B cell (primary cell): ENCODE results near the gene APOL3. TPM values are rescaled to one million over a fixed set of nuclear protein-coding genes. Genes with fewer than 3 reads are reported as not detected.
"Not testable (repeated sequence)": the region's sequence is repeated elsewhere in the genome, so short reads cannot be mapped to it uniquely, and the experiment has no call there.

Experiments used
- ATAC-seq: fragments of 200-7000 bp; cut with Tn5 transposase; one replicate; pipeline ENCODE4 v1.10.0; 2021; ENCODE audit warnings: low read depth, mild to moderate bottlenecking, moderate number of reproducible peaks, moderate library complexity
- CTCF ChIA-PET: fragments of 350-600 bp; sonication (Branson Sonifier 250); formaldehyde crosslinking; loops from one replicate; lab custom pipeline; 2021; ENCODE audit warnings: antibody characterized with exemption, inconsistent platforms; lab: Charles Lee
- POLR2A ChIA-PET: fragments of 350-600 bp; sonication (Branson Sonifier 250); formaldehyde crosslinking; loops from one replicate; lab custom pipeline; 2021; ENCODE audit warnings: antibody characterized with exemption; lab: Charles Lee
- DNase-seq: peaks from one replicate; pipeline ENCODE4 v3.0.0; 2013
- H2AFZ ChIP-seq: 2 replicates; pipeline ENCODE4 v1.6.1; 2012; ENCODE audit warnings: mild to moderate bottlenecking, low read depth, low read length; ENCODE audit not compliant: insufficient read depth, poor library complexity, severe bottlenecking
- H3K27ac ChIP-seq, 2 donors: 1 replicate in 1 of 2; 2 replicates in 1 of 2; pipeline ENCODE4 v1.5.1; 2012 to 2013; ENCODE audit warnings: low read length in 2 of 2, mild to moderate bottlenecking in 2 of 2, moderate library complexity in 1 of 2
- H3K27me3 ChIP-seq, 4 experiments: fragments of 200-600 bp in 1 of 4; sonication (generic) in 1 of 4; replicated peaks in 1 of 4; 1 replicate in 2 of 4; 2 replicates in 2 of 4; pipeline versions ENCODE4 v1.6.1 to v1.7.0; 2013 to 2016; ENCODE audit warnings: low read length in 3 of 4, mild to moderate bottlenecking in 2 of 4, mixed read lengths in 1 of 4, moderate library complexity in 1 of 4; ENCODE audit not compliant: insufficient read depth in 4 of 4, control insufficient read depth in 3 of 4; ENCODE audit errors: control extremely low read depth in 1 of 4
- H3K36me3 ChIP-seq, 2 experiments: replicated peaks in 1 of 2; 1 replicate in 1 of 2; 2 replicates in 1 of 2; pipeline versions ENCODE4 v1.6.1 to v1.7.1; 2013; ENCODE audit warnings: low read length in 1 of 2; ENCODE audit not compliant: insufficient read depth in 2 of 2, control insufficient read depth in 1 of 2; ENCODE audit errors: control extremely low read depth in 1 of 2, extremely low read depth in 1 of 2
- H3K4me1 ChIP-seq, 2 donors: fragments of 200-600 bp in 1 of 2; sonication (generic) in 1 of 2; 1 replicate in 1 of 2; 2 replicates in 1 of 2; pipeline versions ENCODE4 v1.5.1 to v1.6.1; 2013 to 2017; ENCODE audit warnings: low read length in 2 of 2; ENCODE audit not compliant: control insufficient read depth in 2 of 2, insufficient read depth in 2 of 2
- H3K4me2 ChIP-seq: replicated peaks from 2 replicates; pipeline ENCODE3; 2012; ENCODE audit warnings: mild to moderate bottlenecking, low read depth, low read length; ENCODE audit not compliant: poor library complexity, severe bottlenecking
- H3K4me3 ChIP-seq, 5 experiments: fragments of 200-600 bp in 1 of 5; sonication (generic) in 1 of 5; 1 replicate in 3 of 5; 2 replicates in 2 of 5; pipeline versions ENCODE4 v1.5.1 to v1.7.0; 2011 to 2016; ENCODE audit warnings: low read length in 4 of 5, mild to moderate bottlenecking in 4 of 5, low read depth in 2 of 5, control low read depth in 1 of 5, moderate library complexity in 1 of 5; ENCODE audit not compliant: insufficient read depth in 1 of 5; ENCODE audit errors: control extremely low read depth in 1 of 5, extremely low read depth in 1 of 5
- H3K79me2 ChIP-seq: fragments of 200-600 bp; sonication (generic); one replicate; pipeline ENCODE4 v1.6.0; 2016; ENCODE audit warnings: low read length; ENCODE audit not compliant: control insufficient read depth, insufficient read depth
- H3K9ac ChIP-seq: fragments of 200-600 bp; sonication (generic); 2 replicates; pipeline ENCODE4 v1.6.1; 2017; ENCODE audit warnings: mild to moderate bottlenecking, low read length, moderate library complexity
- H3K9me3 ChIP-seq, 3 donors: one replicate each; pipeline versions ENCODE4 v1.6.1 to v1.7.1; 2013; ENCODE audit warnings: low read length in 2 of 3; ENCODE audit not compliant: control insufficient read depth in 2 of 3, insufficient read depth in 1 of 3; ENCODE audit errors: control extremely low read depth in 1 of 3
- H4K20me1 ChIP-seq: 2 replicates; pipeline ENCODE4 v1.6.0; 2012; ENCODE audit warnings: mild to moderate bottlenecking, low read length; ENCODE audit not compliant: insufficient read depth, control insufficient read depth, poor library complexity, severe bottlenecking
- H3K27ac Mint-ChIP-seq: one replicate; pipeline ENCODE4 v1.8.0; 2021; ENCODE audit warnings: mixed read lengths
- H3K27me3 Mint-ChIP-seq: one replicate; pipeline ENCODE4 v1.8.0; 2021; ENCODE audit warnings: mixed read lengths
- H3K4me1 Mint-ChIP-seq: one replicate; pipeline ENCODE4 v1.8.0; 2021; ENCODE audit warnings: mixed read lengths
- H3K4me3 Mint-ChIP-seq: one replicate; pipeline ENCODE4 v1.8.0; 2021; ENCODE audit warnings: mixed read lengths
- H3K9me3 Mint-ChIP-seq: one replicate; pipeline ENCODE4 v1.8.0; 2022; ENCODE audit warnings: mixed read lengths; ENCODE audit not compliant: insufficient read depth
- EZH2 ChIP-seq: IDR thresholded peaks from 2 replicates; pipeline ENCODE4 v1.6.1; 2012; ENCODE audit warnings: borderline replicate concordance, low read depth, mild to moderate bottlenecking, moderate library complexity, low read length; ENCODE audit not compliant: insufficient read depth, poor library complexity, severe bottlenecking
- WGBS: methylation state at CpG from one replicate; pipeline ENCODE4 v1.1.5; 2013; ENCODE audit warnings: missing lambda C conversion rate; ENCODE audit not compliant: insufficient coverage; 5-methylcytosine and 5-hydroxymethylcytosine counted together
- intact Hi-C: fragments of 100-400 bp; cut with micrococcal nuclease; formaldehyde crosslinking; loops from one replicate; pipeline ENCODE4 v1.10.0; 2022
- polyA plus RNA-seq: library from polyadenylated mRNA; depleted of rRNA; stranded (reverse); fragments of >200 nt; gene quantifications from 2 replicates; pipeline ENCODE4 v1.2.3, GENCODE V29; 2012
- total RNA-seq, 2 donors: library from RNA; stranded (reverse); fragments of 120-200 nt in 1 of 2; gene quantifications; 1 replicate in 1 of 2; 2 replicates in 1 of 2; pipeline versions ENCODE4 v1.2.3 to v1.2.4, GENCODE V29; 2013 to 2022
- TF ChIP-seq, protein P1 (sequence below): fragments of 200-600 bp; IDR thresholded peaks from one replicate; pipeline ENCODE4 v1.8.0; 2022; ENCODE audit warnings: antibody characterized with exemption, mild to moderate bottlenecking

The APOL3 gene
- total and polyA plus RNA-seq, 2 donors (not counting 1 experiment from before 2014, with no cell fraction given): 55.0 to 97.2 TPM

DNA sequence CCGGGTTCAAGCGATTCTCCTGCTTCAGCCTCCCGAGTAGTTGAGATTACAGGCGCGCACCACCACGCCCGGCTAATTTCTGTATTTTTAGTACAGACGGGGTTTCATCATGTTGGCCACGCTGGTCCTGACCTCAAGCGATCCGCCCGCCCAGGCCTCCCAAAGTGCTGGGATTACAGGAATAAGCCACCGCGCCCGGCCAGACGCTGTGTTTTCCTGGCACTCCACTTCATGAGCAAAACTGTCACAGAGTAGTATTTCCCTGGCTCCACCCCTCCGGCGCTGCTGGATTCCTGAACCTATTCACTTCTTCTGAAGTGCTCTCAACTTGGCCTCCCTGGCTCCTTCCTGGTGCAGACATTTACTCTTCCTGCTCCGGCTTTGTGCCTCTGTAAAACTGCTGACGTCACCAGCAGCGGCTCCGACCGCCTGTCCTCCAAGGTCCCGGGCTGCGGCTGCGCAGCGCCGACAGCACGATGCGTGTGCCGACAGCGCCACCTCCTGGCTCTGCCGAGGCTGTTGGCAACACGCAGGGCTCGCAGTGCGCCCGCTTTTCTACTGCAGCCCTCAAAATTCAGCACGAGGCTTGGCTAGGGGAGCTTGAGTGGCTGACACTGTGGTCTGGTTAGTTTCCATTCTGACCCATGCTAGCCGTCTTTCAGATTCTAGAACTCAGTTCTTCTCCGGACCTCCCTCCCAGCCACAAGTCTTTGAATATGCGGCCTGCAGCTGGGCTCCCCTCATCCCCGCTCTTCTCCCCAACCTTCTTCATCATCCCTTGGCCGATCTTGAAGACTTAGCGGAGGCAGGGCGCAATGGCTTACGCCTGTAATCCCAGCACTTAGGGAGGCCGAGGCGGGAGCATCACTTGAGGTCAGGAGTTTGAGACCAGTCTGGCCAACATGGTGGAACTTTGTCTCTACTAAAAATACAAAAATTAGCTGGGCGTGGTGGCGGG, 36.6 kb downstream of the APOL3 start:
- peaks cover 9% of the 10 kb centered on the region for H3K27me3 Mint-ChIP-seq
- peak overlapping the region; percentile 88 for H3K4me3 Mint-ChIP-seq
- Histone ChIP-seq H3K27ac (peak overlapping the region in 1 of 2 donors; percentile 14), H3K4me3 (peak overlapping the region; percentile 15 to 55 (median 44)), H3K9me3 (no peaks in the 10 kb centered on the region), H3K9ac (peak overlapping the region; percentile 58), H4K20me1 (no peaks in the 10 kb centered on the region), H3K4me1 (peaks cover 0 to 9% of the 10 kb centered on the region in 2 donors), H3K27me3 (peaks cover 0 to 14% (median 7%) of the 10 kb centered on the region in 4 experiments), H3K36me3 (no peaks in the 10 kb centered on the region), H2AFZ (peak overlapping the region; percentile 82), H3K79me2 (no peaks in the 10 kb centered on the region), H3K4me2 (peak overlapping the region; percentile 71)
- H3K9me3 Mint-ChIP-seq: no peaks in the 10 kb centered on the region
- peaks cover 6% of the 10 kb centered on the region for H3K4me1 Mint-ChIP-seq
- TF ChIP-seq, protein P1, sequence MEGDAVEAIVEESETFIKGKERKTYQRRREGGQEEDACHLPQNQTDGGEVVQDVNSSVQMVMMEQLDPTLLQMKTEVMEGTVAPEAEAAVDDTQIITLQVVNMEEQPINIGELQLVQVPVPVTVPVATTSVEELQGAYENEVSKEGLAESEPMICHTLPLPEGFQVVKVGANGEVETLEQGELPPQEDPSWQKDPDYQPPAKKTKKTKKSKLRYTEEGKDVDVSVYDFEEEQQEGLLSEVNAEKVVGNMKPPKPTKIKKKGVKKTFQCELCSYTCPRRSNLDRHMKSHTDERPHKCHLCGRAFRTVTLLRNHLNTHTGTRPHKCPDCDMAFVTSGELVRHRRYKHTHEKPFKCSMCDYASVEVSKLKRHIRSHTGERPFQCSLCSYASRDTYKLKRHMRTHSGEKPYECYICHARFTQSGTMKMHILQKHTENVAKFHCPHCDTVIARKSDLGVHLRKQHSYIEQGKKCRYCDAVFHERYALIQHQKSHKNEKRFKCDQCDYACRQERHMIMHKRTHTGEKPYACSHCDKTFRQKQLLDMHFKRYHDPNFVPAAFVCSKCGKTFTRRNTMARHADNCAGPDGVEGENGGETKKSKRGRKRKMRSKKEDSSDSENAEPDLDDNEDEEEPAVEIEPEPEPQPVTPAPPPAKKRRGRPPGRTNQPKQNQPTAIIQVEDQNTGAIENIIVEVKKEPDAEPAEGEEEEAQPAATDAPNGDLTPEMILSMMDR: peak; percentile 96
- TF ChIP-seq EZH2: no peak
- peak overlapping the region; percentile 83 for H3K27ac Mint-ChIP-seq
- intact Hi-C loops: loop anchor here (5.0 to 10.0 kb wide), 3 partner anchors 502 to 689 kb away; no protein-coding TSS in a partner anchor
- DNase-seq (peak; percentile 94), ATAC-seq (peak; percentile 100)
- 43% methylated on average over 42 of the region's 50 CpGs for WGBS
- POLR2A ChIA-PET: no interaction called here
- CTCF ChIA-PET: interaction anchor here (0.6 to 1.9 kb wide), 23 partner anchors 11 to 975 kb away, joined by 3 to 12 read pairs (median 3); partner anchors contain the start of gene APOL2

DNA sequence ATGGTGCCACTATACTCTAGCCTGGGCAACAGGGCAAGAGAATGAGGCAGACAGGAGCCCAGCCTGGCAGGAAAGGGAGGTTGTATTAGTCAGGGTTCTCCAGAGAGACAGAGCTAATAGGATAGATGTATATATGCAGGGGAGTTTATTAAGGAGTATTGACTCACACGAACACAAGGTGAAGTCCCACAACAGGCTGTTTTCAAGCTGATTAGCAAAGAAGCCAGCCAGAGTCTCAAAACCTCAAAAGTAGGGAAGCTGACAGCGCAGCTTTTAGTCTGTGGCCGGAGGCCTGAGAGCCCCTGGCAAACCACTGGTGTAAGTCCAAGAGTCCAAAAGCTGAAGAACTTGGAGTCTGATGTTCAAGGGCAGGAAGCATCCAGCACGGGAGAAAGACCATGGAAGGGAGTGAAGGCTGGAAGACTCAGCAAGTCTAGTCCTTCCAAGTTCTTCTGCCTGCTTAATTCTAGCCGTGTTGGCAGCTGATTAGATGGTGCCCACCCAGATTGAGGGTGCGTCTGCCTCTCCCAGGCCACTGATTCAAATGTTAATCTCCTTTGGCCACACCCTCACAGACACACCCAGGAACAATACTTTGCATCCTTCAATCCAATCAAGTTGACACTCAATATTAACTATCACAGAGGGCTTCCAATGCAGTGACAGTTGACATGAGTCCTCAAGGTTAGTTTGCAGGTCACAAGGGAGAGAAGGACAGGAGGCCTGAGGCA, 39.8 kb downstream of the APOL3 start:
- ATAC-seq, H3K4me3 Mint-ChIP-seq, H3K27ac ChIP-seq, H3K4me2 ChIP-seq, H4K20me1 ChIP-seq, H2AFZ ChIP-seq, POLR2A ChIA-PET, H3K27me3 ChIP-seq, H3K4me3 ChIP-seq, H3K4me1 ChIP-seq, H3K27ac Mint-ChIP-seq, H3K27me3 Mint-ChIP-seq, H3K36me3 ChIP-seq, H3K9me3 Mint-ChIP-seq, H3K79me2 ChIP-seq, DNase-seq, H3K9ac ChIP-seq, H3K4me1 Mint-ChIP-seq, H3K9me3 ChIP-seq: not testable (repeated sequence)
- 82% methylated on average over 6 of the region's 6 CpGs for WGBS
- CTCF ChIA-PET: interaction anchor here (1.1 kb wide), 1 partner anchor 9 kb away, joined by 3 read pairs; no protein-coding TSS in a partner anchor
- intact Hi-C loops: loop anchor here (5.0 to 10.0 kb wide), 3 partner anchors 498 to 686 kb away; no protein-coding TSS in a partner anchor
